GM21825 (cell line): Measurements from ENCODE around the gene BNC2.

Experiments
- ATAC-seq: cut with Tn5 transposase; IDR thresholded peaks from one replicate; pipeline ENCODE4 v1.9.1; 2021; ENCODE audit warnings: mild to moderate bottlenecking, moderate library complexity; ENCODE audit not compliant: unreplicated experiment

BNC2 gene

DNA sequence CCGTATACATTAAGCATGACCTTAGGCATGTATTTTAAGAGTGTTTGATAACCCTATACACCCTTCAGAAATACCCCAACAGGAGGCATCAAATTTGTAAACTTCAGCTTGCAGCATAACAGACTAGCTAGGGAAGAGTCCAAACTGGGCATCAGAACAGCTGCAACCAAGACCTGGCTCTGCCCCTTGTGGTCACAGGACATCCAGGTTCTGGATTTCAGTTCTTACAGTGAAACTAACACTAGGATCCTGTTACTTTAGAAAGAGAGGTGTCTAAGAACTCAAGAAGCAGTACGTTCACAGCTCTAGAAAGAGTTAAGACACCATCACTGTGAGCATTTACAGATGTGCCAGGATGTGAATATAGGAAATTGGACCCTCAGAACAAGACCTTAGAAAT, 229.8 kb downstream of the BNC2 start:
- no peak for ATAC-seq

DNA sequence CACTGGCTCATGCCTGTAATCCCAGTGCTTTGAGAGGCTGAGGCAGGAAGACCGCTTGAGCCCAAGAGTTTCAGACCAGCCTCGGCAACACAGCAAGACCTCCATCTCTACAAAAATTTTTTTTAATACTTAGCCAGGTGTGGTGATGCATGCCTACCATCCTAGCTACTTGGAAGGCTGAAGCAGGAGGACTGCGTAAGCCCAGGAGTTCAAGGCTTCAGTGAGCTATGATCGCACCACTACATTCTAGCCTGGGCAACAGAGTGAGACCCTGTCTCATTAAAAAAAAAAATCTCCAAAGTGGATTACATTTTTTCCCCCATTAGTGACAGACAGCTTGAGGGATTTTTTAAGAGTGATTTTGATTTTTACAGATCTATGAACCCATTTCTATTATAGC, 230.8 kb downstream of the BNC2 start:
- no peak for ATAC-seq

DNA sequence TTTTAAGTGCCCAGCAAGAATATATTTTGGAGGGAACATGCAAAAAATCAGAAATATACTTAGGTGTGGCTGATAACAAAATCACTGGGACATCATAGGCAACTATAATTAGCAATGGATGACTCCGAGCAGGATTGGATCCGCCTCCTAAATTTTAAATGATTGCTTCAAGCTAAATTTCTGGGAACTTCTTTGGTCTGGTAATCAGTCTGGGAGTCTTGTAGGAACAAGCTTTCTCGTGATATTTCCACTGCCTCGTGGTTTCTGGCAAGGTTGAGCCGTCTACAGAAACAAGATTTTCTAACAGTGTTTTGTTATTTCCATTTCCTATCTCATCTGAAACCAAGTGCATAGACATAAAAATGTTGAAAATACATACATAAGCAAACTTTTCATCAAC, 232.6 kb downstream of the BNC2 start:
- ATAC-seq = no peak

DNA sequence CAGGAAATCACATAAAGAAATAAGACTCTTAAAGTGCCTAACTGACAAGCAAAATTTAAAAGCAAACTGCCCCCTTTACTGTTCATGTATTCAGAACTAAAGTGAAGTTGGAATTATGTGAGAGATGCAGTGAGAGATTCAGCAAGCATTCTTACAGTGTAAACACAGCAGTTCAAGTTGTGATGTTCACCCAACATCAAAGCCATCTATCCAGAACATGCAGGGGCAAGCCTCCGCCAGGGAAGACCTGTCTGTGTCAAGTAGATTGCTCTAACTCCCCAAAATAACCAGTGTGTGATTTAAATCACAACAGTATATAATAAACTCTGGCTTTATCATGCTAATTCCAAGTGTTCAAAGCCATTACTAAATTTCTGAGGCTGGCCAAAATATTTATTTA, 233.3 kb downstream of the BNC2 start:
- ATAC-seq = no peak

DNA sequence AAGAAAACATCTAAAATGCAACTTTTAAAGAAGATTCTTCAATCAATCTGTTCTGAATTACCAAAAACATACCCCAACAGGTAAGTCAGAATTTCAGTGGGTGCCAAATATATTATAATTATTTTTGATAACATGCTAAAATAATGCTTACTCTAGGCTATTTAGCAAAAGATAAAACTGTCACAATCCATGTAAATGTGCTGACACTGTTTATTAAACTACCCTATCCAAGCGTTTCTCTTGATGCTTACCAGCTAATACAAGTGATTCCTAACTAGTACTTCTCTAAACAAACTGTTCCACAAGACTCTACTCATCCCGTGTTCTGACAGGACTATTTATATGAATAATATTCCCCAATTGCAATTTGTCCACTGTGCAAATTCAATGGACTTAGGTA, 236.7 kb downstream of the BNC2 start:
- no peak for ATAC-seq

DNA sequence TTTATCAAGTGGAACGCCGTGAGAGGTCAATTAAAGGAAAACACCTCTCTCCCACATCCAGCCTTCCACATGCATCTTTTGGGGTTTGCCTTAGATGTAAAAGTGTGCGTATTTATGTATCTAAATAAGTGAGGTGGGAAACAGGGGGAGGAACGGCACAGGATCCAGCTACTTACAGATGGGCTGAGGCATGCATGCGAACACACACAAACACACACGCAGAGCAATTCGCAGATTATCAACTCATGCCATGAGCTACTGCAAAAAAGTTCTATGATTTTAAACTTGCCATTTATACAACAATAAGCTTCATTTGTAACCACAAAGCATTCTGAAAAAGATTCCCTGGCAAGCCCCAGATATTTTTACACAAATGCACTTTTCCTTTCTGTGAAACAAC, 242.1 kb downstream of the BNC2 start:
- ATAC-seq = no peak

DNA sequence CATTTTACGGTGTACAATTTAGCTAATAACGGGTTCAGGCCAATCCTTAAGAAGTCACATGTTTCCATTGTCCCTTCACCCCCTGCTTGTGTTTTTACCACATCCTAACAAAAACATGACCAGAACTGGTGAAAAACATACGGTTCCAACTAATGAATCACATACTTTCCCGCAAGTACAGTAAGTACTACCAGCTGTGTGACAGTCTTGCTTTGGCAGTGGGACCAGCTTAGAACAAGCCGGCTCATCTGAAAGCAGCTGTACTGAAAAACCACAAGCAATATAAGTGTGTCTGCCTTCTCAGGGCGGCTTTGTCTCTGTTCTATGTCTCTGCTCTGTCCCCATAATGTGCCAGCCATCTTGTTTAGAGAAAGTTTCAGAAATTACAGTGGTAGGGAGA, 242.5 kb downstream of the BNC2 start:
- ATAC-seq = no peak

DNA sequence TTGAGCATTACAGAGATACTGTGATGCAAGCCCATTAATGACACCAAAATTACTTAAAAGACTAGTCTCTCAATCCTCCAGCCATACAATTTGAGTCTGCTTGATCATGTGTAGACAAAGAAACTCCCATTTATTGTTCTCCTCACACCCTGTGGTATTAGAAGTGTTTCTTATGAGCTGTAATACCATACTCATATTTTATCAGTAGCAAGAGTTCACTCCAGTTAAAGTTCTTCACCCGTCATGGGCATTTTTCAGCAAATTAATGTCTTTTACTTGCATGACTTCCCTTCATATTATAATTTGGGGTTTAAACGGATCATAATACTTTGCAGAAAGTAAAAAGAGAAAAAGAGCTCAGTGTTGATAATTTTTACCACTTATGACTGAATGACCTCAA, 242.9 kb downstream of the BNC2 start:
- ATAC-seq = no peak

DNA sequence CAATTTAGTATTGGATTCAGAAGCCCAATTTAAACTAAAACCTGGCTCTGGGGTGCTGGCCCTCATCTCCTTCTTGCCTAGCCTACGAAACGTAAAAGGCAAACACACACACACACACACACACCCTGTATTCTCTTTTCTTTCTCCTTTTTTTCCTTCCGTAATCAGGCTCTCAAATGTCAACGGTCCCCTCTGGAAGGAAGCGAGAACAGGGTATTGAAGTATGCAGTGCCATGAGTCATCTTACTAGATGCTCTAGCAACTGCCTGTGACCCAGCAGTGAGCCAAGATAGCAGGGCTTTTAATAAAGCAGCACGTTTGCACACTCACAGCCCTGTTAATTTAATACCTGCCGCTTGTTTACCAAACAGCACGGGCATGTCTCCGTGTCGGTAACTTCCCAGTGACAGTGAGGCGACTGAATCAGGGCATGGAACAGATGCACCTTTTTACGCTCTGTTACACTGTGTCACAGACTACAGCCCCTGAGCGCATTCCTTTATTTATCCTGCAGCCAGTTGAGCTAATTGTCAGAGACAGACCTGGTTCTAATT, 243.8 kb downstream of the BNC2 start:
- no peak for ATAC-seq

DNA sequence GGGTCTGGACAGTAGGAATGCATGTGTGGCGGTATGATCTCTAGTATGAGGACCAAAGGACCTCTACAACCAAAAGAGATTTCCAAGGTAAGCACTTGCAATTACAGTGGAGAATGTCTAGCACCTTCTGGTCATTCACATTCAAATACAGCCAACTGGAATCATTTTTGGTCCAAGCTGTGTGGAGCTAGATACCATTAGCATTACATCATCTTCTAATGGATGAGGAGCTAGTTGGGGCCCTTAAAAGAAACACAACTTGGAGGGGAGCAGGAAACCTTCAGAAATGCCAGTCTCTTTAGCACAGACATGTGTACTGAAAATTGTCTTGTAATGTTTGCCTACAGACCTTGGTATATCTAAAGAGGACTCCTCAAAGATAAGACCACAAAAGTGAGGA, 244.7 kb downstream of the BNC2 start:
- no peak for ATAC-seq

DNA sequence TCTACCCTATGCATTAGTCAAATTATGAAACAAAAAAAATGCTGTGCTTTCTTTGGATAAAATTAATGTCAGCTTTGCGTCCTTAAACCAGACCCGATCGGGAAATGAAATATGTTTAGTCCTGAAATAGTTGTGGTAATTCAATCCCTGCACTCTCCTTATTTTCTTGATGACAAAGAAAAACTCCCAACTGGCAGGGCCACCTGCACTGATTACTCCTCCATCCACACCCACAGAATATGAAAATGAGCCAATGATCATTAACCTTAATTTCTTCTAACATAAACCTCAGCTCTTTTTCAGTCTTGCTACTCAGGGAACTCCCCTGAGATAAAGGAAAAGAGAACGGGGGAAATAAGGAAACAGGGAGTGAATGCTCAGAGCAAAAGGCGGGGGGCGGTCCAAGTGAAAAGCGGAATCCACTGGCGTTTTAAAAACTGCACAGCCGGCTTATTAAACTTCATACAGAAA, 245.3 kb downstream of the BNC2 start:
- ATAC-seq = no peak

DNA sequence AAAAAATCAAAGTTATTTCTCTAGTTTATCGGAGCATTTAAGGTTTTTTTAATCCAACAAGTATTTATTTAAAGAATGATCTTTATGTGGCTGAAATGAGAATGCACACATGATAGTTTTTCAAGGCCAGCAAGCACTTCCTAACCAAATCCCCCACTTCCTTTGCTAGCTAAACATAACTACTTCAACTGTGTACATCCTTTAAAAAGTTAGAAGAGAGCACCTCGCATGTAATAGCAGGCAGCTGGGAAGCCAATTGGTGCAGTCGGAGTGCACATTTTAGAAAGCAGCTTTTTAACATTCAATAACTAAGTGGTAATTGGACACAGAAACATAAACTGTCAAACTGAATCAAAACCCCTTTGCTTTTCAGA, 245.7 kb downstream of the BNC2 start:
- ATAC-seq = no peak

DNA sequence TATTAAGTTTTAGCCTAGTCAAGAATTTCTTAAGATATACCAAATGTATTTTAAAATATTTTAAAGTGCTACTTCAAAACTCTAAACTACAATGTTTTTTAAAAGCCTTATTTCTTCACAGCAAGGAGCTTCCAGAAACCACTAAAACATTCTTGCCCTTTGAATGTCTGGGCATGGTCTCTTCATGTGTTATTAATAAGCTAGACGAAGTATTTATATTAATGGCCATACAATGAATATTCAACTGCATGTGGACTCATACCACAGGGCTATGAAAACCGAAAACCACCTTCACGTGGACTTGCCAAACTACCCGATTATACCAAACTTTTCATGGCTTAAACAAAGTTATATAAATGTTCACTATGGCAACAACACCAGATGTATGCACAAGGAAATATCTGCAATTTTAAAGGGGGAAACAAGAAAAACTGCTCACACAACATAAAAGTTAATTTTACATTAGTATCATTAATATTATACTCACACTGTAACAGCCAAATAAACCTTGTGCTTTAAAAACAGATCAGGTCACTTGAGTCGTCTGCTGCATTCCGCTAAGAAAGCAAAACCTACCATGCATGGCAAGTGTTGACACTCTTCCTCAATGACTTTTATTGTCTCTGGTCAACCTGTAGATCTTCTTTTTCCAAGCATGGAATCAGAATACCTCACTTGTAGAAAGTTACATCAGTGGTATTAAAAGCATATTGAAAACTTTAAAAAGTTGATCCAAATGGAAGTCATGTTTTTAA, 246.3 kb downstream of the BNC2 start:
- no peak for ATAC-seq

DNA sequence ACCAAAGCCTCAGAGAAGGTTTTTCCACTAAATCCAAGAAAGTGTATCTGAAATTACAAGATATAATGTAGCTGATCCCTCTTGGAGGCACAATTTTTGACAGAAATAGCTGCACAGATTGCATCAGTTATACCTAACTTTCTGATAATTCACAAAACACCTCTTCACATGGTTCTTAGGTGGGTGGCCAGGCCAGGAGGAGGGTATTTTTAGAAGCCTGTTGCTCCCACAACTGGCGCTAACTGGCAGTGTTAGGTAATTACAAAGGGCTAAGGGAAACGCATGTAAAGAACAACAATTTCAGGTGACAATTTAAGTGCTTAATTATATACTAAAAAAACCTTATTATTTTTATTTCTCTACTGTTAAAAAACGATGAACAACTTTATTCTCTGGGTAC, 247.9 kb downstream of the BNC2 start:
- ATAC-seq = no peak

DNA sequence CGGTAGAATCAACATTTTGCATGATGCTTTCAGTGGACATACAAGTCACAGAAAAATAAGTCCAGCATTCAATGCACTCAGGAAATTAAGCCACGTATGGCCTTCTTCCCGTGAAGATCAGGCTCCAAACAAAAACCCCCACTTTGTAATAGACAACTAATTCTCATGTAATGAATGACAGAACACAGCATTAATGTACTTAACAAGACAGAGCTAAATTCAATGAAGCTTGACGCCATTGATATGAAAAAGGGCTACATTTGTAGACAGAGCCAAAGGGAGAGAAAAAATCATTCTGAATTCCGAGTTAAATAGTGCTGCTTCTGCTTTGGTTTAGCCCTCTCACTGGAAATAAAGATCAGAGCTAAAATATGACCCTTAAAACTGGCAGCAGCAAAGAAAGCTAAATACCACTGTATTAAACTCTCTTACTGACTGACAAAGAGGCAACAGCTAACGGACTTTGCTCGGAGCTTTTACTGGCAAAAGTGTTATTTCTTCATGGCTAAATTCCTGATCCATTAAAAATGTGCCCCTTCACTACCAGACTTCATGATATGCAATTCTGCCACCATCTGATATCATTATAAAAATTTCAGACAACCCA, 250.5 kb downstream of the BNC2 start:
- ATAC-seq = no peak

DNA sequence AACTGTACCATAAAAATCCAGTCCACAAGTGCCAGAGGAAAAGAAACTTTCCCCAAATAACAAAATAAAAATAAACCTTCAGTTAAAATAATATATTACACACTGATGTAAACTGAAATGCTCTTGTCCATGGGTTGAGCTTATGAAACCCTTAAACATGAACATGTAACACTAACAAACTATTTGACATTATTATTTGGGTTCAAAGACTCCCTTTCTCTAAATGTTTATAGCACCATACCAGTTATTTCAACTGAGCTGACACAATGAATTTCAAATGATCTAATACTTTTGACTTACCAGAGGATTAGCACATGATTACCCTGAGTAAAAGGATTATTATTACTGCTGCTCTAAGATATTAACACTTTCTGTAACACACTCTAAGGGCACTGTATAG, 251.1 kb downstream of the BNC2 start:
- no peak for ATAC-seq

DNA sequence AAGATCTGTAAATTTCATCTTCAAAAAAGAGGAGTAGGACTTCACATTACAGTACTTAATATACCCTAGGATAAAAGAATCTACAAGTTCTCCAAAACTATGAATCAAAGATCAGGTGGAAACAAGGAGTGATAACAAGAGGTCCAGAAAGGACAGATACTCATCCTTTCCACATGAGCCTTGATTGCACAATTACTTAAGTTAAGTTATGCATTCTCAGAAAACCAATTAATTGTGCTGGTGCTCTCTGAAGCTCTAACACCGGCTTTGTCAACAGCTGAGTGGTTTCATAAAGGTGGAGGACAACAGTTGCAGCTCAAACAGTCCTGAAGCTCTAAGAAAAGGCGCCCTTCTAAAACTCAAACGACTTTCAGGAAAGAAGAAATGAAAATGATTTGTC, 251.9 kb downstream of the BNC2 start:
- no peak for ATAC-seq

DNA sequence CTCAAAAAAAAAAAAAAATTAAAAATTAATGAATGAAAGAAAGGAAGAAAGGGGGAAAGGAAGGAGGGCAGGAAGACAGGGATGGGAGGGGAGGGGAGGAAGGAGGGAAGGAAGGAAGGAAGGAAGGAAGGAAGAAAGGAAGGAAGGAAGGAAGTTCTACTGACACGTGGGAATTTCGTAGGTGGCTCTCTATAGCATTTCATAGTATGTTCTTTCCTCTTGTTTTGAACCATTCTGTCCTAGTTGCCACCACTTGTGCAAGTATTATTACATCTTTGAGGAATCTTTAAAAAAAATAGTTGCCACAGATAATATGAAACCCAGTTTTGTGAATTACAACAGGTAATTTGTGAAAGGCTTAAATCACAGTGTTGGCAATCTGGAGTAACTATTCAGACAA, 253.8 kb downstream of the BNC2 start:
- ATAC-seq = no peak

DNA sequence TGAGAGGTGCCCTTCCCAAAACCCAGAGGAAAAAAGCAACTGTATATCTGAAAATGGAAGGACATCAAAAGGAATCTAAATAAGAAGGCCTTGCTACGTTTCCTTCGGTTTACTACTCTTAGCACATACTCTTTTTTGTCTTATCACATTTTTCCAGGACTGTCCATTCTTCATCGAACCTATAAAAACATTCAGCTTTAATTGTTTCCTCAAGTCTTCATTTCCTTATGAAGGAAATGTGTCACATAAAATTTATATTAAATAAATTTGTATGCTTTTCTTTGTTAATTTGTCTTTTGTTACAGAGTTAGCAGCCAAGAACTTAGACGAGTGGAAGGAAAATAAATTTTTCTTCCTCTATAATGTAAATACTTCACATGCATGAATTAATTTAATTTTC, 255.0 kb downstream of the BNC2 start:
- no peak for ATAC-seq

DNA sequence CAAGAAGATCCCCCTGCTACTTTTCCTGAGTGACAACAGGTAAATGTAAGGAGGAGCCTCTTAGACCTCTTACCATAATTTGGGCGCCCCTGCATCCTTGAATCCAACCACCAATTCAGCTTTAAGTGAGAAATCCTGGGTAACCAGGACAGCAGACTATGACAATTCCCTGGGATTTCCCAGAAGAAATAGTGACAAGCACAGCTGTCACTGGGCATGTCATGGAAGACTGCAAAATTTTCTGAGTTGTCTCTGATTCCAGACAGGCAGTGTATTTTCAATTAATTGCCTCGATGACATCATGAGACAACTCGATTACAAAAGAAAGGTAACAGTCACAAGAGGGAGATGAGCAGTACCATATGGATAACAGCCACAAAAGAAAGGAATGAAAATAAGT, 256.9 kb downstream of the BNC2 start:
- ATAC-seq = no peak

DNA sequence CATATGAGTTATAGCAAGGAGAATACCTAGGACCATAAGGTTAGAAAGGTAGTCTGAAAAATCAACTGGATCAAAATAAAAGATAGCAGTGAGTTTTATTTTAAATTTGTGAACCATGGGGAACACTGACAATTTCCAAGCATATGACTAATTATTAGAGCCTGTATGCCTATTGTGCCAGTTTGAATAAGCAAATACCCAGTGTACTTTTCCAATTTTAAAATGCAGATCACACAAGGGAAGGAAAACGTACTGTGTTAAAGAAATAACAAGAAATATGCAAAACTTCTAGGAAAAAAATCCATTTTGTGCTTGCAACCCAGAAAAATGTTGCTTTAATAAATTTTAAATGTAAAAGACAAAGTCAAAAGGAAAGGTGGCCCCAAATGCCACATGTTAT, 257.4 kb downstream of the BNC2 start:
- ATAC-seq = no peak

DNA sequence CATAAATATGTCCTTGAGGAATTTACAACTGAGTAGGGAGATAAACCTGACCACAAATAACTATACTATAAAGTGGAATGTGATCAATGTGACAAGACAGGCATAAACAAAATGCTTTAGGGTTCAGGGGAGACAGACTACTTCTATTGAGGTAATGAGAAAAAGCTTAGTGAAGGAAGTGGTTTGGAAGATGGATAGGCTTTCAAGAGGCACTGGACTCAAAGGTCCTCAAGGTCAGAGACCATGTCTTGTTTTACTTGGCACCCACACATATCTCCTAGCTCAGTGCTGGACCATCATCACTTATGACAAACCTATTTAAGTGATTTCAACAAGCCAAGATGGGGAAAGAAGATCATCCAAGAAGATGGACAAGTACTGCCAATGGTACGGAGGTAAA, 257.8 kb downstream of the BNC2 start:
- ATAC-seq = no peak

DNA sequence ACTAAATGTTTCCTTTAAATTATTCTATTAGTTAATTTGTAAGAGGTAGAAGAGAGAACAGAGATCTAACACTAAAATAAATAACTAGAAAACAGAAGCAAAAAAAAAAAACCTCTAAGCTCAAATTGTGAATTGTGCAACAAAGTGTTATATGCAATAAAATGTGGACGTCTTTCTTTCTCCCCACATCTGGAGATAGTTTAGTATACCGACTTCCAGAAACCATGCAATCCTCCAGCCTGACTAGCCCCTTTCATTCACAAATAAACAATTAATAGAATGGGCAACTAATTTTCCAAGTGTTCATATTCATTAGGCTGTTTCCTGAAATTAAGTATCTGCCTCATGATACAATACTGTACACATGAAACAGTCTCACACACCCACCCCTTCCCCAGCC, 258.5 kb downstream of the BNC2 start:
- ATAC-seq = no peak
